HG03565 (cell line): ENCODE data around the gene EXOC4.

Experiments
- ATAC-seq: cut with Tn5 transposase; IDR thresholded peaks from one replicate; pipeline ENCODE4 v1.9.1; 2021; ENCODE audit warnings: mild to moderate bottlenecking, moderate library complexity; ENCODE audit not compliant: unreplicated experiment

Gene EXOC4

GRCh38 chr7:133561396-133561795 is 308.5 kb downstream of the EXOC4 start:
- no peak for ATAC-seq

- no peak for ATAC-seq
These were observed 309.7 kb downstream of the EXOC4 start for GRCh38 chr7:133562621-133563020.

GRCh38 chr7:133563251-133563650 is 310.4 kb downstream of the EXOC4 start:
- ATAC-seq: no peak

- ATAC-seq: no peak
These were observed 311.6 kb downstream of the EXOC4 start for GRCh38 chr7:133564484-133564883.

GRCh38 chr7:133568544-133568943 is 315.7 kb downstream of the EXOC4 start:
- ATAC-seq: no peak

GRCh38 chr7:133570321-133570720 is 317.4 kb downstream of the EXOC4 start:
- no peak for ATAC-seq

- no peak for ATAC-seq
These were observed 318.2 kb downstream of the EXOC4 start for GRCh38 chr7:133571076-133571475.

GRCh38 chr7:133572087-133572486 is 319.2 kb downstream of the EXOC4 start:
- no peak for ATAC-seq

- no peak for ATAC-seq
These were observed 320.0 kb downstream of the EXOC4 start for GRCh38 chr7:133572843-133573242.

- no peak for ATAC-seq
These were observed 320.8 kb downstream of the EXOC4 start for GRCh38 chr7:133573554-133574265.

- ATAC-seq: no peak
These were observed 323.0 kb downstream of the EXOC4 start for GRCh38 chr7:133575726-133576440.

- ATAC-seq: no peak
These were observed 323.8 kb downstream of the EXOC4 start for GRCh38 chr7:133576612-133577168.

- ATAC-seq: no peak
These were observed 330.1 kb downstream of the EXOC4 start for GRCh38 chr7:133582766-133583523.

- ATAC-seq: no peak
These were observed 330.8 kb downstream of the EXOC4 start for GRCh38 chr7:133583545-133584171.

- ATAC-seq: no peak
These were observed 332.2 kb downstream of the EXOC4 start for GRCh38 chr7:133584956-133585668.

- ATAC-seq: no peak
These were observed 333.4 kb downstream of the EXOC4 start for GRCh38 chr7:133586253-133586652.

- no peak for ATAC-seq
These were observed 335.0 kb downstream of the EXOC4 start for GRCh38 chr7:133587903-133588302.

- ATAC-seq: no peak
These were observed 337.9 kb downstream of the EXOC4 start for GRCh38 chr7:133590795-133591194.

- ATAC-seq: no peak
These were observed 338.9 kb downstream of the EXOC4 start for GRCh38 chr7:133591704-133592340.

- no peak for ATAC-seq
These were observed 340.7 kb downstream of the EXOC4 start for GRCh38 chr7:133593561-133593960.
